K562 (cell line): ENCODE results near the gene PPFIA3. TPM values are rescaled to one million over a fixed set of nuclear protein-coding genes. Genes with fewer than 3 reads are reported as not detected.
A peak's percentile ranks its signal among the peaks of the same experiment; 100 is the strongest.

Experiments used
- ARID3B ChIP-seq: fragments of 250-450 bp; sonication (Bioruptor Pico); IDR thresholded peaks from 2 replicates; pipeline ENCODE4 v1.4.0; 2020; ENCODE audit warnings: borderline replicate concordance
- KHSRP ChIP-seq: fragments of 450-650 bp; IDR thresholded peaks from 2 replicates; pipeline ENCODE4 v1.6.1; 2017
- PBX2 ChIP-seq, 2 experiments: IDR thresholded peaks in 1 of 2; conservative IDR thresholded peaks in 1 of 2; 2 replicates each; pipeline ENCODE4 v1.6.1; 2016; ENCODE audit warnings: low read depth in 2 of 2, mild to moderate bottlenecking in 1 of 2, missing compliant biosample characterization in 1 of 2, missing genetic modification characterization in 1 of 2, moderate library complexity in 1 of 2
- PHTF2 ChIP-seq: fragments of 250-450 bp; sonication (Bioruptor Pico); IDR thresholded peaks from 2 replicates; pipeline ENCODE4 v1.5.0; 2021; ENCODE audit warnings: mild to moderate bottlenecking
- PRMT5 ChIP-seq: sonication (generic); formaldehyde crosslinking; IDR thresholded peaks from 2 replicates; pipeline ENCODE4 v1.5.0; 2020; ENCODE audit warnings: missing genetic modification reagents
- PYGO2 ChIP-seq: fragments of 450-650 bp; IDR thresholded peaks from 2 replicates; pipeline ENCODE4 v1.6.1; 2016; ENCODE audit warnings: mild to moderate bottlenecking, missing genetic modification characterization, moderate library complexity, missing compliant biosample characterization
- SETDB1 ChIP-seq: IDR thresholded peaks from one replicate; pipeline ENCODE4 v1.6.1; 2012; ENCODE audit warnings: low read length, control low read depth, inconsistent platforms
- SPI1 ChIP-seq: IDR thresholded peaks from 2 replicates; pipeline ENCODE4 v1.6.1; 2011; ENCODE audit warnings: low read depth, low read length, control low read depth, borderline replicate concordance
- TOE1 ChIP-seq, 2 experiments: fragments of 450-650 bp in 1 of 2; sonication (generic) in 1 of 2; formaldehyde crosslinking in 1 of 2; IDR thresholded peaks; 2 replicates each; pipeline versions ENCODE4 v1.7.1 to v1.8.0; 2016 to 2022; ENCODE audit warnings: borderline replicate concordance in 2 of 2, mild to moderate bottlenecking in 2 of 2, antibody characterized with exemption in 1 of 2, inconsistent platforms in 1 of 2, low read depth in 1 of 2, missing genetic modification reagents in 1 of 2, moderate library complexity in 1 of 2
- WHSC1 ChIP-seq: IDR thresholded peaks from one replicate; pipeline ENCODE4 v1.6.1; 2012; ENCODE audit warnings: low read length, control low read depth, inconsistent platforms
- ZBTB12 ChIP-seq: fragments of 250-450 bp; sonication (Bioruptor Pico); IDR thresholded peaks from 2 replicates; pipeline ENCODE4 v1.4.0; 2020
- ZNF655 ChIP-seq: fragments of 250-450 bp; sonication (Bioruptor Pico); IDR thresholded peaks from 2 replicates; pipeline ENCODE4 v1.5.0; 2021
- polyA plus RNA-seq, 8 experiments: library from polyadenylated mRNA; depleted of rRNA in 4 of 8; stranded (reverse) in 5 of 8; unstranded in 3 of 8; fragments of >200 nt; fragmentation: Nextera tagmentation in 2 of 8; fragmentation: Illumina TruSeq in 1 of 8; extraction: Ambion mirVana in 2 of 8; extraction: Trizol in 1 of 8; gene quantifications; 2 replicates each; pipeline versions ENCODE4 v1.2.1 to v1.2.3, GENCODE V29; 2011 to 2014; ENCODE audit warnings: inconsistent platforms in 1 of 8, missing spikeins in 1 of 8
- total RNA-seq, 7 experiments: library from RNA; depleted of rRNA in 6 of 7; stranded (reverse); fragments of >200 nt in 6 of 7; fragmentation: Illumina TruSeq in 2 of 7; extraction: Trizol in 2 of 7; gene quantifications; 2 replicates each; pipeline versions ENCODE4 v1.2.1 to v1.2.3, GENCODE V29; 2011 to 2021; ENCODE audit warnings: low replicate concordance in 1 of 7
- TF ChIP-seq, protein P1 (sequence below): fragments of 250-450 bp; sonication (Bioruptor Pico); IDR thresholded peaks from 2 replicates; pipeline ENCODE4 v1.8.0; 2021; ENCODE audit warnings: moderate library complexity, mild to moderate bottlenecking, inconsistent platforms
- TF ChIP-seq, protein P2 (sequence below): fragments of 200-800 bp; sonication (Bioruptor generic); IDR thresholded peaks from 2 replicates; pipeline ENCODE4 v1.6.1; 2017; ENCODE audit warnings: missing genetic modification characterization, missing compliant biosample characterization

PPFIA3 gene
- total and polyA plus RNA-seq, 9 of the 15 experiments (the other 6 are each of a cell fraction or from before 2014, with no cell fraction given): 0.10 to 53.0 (median 17.6) TPM

DNA sequence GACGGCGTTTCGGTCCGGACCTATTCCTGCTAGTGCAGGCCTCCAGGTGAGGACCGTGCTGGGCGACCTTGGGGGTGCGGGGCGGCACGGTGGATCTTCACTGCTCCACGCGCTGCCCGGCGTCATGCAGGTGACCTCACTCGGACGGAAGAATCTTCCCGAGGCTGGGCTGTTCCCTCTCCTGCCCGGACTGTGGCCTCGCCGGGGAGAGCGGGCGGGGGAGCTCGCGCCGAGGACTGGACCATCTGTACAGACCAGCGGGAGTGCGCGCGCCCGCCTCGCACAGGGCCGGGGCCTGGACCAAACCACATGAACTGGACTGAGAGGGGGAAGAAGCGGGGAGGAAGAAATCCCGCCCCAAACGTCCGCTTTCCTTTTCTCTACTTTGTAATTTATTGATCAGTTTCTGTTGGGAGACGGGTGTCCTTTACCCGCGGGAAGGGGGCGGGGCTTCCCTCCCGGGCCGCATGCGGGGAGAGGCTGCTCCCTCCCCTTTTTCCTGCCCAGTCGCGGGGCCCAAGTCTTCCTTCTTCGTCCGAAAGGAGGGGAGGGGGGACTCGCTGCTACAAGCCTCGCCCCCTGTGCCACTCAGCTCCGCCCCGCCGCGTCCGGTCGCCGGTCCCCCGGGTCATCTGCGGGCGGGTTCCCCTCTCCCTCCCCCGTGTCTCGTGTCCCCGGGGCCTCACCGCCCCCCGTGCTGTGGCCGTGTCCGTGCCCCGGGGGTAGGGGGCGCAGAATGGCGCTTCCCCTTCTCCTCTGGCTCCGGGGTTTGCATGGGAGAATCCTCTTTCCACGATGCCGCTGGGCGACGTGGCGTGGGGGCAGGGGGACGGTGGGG is 31.0 kb downstream of the PPFIA3 start (continued):
- no peak for TF ChIP-seq PBX2 (CRISPR knock-in tag; IDR thresholded peaks at IDR 0.05; ENCODE audit: low read depth)
- TF ChIP-seq PBX2 (tag; conservative IDR thresholded peaks at IDR 0.05; ENCODE audit: low read depth): peak; percentile 61
- TF ChIP-seq TOE1 (IDR thresholded peaks at IDR 0.05; ENCODE audit: borderline replicate concordance): peak; percentile 97
- TF ChIP-seq TOE1 (CRISPR knock-in tag; IDR thresholded peaks at IDR 0.05; ENCODE audit: borderline replicate concordance, low read depth): no peak
- no peak for TF ChIP-seq PRMT5
- TF ChIP-seq PYGO2 (tag): no peak
- no peak for TF ChIP-seq SPI1
- 0 out of 2 replicates have a peak, but pooled peaks have one; percentile 50 for TF ChIP-seq ARID3B
- TF ChIP-seq ZNF655 (CRISPR knock-in tag): no peak
- no peak for TF ChIP-seq PHTF2 (CRISPR knock-in tag)
- TF ChIP-seq, protein P1, sequence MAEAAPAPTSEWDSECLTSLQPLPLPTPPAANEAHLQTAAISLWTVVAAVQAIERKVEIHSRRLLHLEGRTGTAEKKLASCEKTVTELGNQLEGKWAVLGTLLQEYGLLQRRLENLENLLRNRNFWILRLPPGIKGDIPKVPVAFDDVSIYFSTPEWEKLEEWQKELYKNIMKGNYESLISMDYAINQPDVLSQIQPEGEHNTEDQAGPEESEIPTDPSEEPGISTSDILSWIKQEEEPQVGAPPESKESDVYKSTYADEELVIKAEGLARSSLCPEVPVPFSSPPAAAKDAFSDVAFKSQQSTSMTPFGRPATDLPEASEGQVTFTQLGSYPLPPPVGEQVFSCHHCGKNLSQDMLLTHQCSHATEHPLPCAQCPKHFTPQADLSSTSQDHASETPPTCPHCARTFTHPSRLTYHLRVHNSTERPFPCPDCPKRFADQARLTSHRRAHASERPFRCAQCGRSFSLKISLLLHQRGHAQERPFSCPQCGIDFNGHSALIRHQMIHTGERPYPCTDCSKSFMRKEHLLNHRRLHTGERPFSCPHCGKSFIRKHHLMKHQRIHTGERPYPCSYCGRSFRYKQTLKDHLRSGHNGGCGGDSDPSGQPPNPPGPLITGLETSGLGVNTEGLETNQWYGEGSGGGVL (CRISPR knock-in tag): no peak
- TF ChIP-seq, protein P2, sequence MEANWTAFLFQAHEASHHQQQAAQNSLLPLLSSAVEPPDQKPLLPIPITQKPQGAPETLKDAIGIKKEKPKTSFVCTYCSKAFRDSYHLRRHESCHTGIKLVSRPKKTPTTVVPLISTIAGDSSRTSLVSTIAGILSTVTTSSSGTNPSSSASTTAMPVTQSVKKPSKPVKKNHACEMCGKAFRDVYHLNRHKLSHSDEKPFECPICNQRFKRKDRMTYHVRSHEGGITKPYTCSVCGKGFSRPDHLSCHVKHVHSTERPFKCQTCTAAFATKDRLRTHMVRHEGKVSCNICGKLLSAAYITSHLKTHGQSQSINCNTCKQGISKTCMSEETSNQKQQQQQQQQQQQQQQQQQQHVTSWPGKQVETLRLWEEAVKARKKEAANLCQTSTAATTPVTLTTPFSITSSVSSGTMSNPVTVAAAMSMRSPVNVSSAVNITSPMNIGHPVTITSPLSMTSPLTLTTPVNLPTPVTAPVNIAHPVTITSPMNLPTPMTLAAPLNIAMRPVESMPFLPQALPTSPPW (CRISPR knock-in tag): peak; percentile 81
- TF ChIP-seq WHSC1: no peak
- no peak for TF ChIP-seq KHSRP
- TF ChIP-seq SETDB1: no peak
- TF ChIP-seq ZBTB12 (CRISPR knock-in tag): no peak
